ENCODE data around the gene GSE1. TPM values are rescaled to one million over a fixed set of nuclear protein-coding genes. Genes with fewer than 3 reads are reported as not detected.

The GSE1 gene
- total RNA-seq, 1 experiment from 2014 or later = 7.0 TPM

DNA sequence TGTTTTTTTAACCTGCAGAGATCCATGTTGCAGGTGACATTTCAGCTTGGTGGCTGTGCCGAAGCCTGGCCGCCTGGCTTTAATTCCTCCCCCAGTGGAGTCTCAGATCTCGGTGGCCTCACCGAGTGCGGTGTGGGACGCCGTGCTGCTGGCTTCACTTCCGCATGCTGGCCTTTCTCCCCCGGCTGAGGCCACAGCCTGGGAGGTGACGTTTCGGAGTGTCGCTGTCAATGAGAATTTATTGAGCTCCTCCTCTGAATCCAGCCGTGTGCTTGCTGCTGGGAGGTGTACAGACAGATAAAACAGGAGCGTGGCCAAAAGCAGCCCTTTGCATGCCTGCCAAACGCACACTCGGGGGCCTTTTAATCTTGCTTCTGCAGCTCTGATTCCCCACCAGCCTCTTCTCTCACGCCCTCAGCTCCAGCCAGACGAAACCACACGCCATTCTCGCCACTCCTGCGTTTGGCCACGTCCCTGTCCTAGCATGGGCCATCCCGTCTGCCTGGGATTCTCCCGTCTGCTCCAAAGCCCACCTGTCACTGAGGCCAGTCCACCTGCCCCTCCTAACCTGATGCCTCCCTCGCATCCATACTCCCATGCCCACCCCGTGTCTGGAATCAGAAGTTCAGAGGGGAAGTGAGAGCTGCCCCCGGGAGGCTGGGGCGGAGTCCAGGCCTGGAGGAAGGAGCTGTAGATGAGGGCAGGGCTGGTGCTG lies 3.6 kb downstream of the GSE1 start:
- no peak for DNase-seq (ENCODE audit: low read depth)

DNA sequence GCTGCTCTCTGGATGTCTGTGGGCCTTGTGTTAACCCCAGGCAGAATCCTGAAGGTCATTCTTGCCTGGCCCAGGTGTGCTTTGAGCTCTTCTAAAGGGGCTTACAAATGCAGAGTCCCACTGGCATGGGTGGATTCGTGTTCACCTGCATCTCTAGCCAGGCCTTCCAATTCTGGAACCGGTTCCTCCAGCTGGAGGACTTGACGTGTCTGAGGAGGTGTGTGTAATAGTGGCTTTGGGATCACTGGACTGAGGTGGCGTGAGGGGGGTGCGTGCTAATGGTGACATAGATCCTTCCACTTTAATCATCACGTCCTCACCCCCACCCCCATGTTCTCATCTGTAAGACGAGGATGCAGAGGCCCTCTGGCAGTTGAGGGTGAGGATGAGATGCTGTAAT lies 4.8 kb downstream of the GSE1 start:
- no peak for DNase-seq (ENCODE audit: low read depth)

DNA sequence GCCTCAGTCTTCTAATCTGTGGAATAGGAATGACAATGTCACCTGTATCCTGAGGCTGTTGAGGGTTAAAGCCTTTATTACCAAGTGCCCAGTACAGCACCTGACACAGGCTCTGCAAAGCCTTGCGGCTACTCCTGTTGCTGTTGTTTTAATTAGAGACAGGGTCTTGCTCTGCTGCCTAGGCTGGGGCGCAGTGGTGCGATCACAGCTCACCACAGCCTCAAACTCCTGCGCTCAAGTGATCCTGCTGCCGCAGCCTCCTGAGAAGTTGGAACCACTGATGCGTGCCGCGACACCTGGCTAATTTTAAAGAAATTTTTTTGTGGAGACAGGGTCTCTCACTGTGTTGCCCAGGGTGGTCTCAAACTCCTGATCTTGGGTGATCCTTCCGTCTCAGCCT lies 5.4 kb downstream of the GSE1 start:
- no peak for DNase-seq (ENCODE audit: low read depth)

DNA sequence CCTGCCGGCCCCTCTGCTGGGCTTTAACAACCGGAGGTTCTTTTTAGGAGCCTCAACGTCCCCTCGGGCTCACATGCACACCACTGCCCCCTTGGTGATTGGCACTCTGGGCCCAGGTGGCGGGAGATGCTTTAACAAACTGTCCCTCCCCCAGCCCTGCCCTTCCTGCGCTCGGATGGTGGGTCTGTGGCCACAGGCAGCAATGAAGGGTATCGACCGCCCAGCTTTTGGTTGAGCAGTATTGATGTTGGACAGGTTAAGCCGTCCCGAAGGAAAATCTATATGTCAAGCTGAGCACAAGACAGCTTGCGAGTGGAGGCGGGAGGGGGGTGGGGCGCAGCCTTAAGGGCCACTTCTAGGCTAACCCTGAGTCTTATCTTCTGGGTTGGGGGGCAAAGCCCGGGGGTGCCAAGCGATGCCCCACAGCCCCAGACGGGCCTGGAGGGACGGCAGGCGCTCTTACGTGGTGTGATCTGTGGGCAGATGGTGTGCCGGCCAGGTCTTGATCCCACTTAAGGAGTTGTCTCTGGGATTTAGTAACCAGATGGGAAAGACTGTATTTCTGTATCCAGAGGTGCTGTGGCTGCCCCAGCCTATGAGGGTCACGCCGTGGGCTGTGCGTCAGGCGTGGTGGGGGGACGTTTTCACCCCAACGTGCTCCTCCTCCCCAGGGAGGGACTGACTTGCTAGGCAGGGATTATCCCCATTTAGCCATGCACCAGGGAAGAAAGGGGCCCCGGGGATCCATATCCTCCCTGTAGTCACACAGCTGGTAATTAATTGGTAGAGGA lies 6.2 kb downstream of the GSE1 start:
- no peak for DNase-seq (ENCODE audit: low read depth)

DNA sequence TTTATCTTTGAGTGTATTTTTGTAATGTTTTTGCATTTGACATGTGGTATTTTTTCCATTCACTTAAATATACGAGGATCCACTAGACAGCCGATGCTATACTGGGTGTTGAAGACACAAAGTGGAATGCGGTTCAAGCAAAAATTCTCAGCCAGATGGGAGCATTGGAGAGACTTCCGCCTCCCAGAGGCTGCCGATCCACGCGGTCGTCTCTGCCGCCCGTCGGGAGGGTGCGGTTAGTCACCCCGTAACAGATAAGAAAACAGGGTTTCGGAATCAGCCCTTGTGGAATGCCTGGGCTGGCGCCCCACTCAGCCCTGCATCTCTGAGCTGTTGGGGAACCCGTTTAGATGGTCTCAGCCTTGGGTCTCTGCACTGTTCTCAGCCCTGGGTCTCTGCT lies 7.3 kb downstream of the GSE1 start:
- no peak for DNase-seq (ENCODE audit: low read depth)

DNA sequence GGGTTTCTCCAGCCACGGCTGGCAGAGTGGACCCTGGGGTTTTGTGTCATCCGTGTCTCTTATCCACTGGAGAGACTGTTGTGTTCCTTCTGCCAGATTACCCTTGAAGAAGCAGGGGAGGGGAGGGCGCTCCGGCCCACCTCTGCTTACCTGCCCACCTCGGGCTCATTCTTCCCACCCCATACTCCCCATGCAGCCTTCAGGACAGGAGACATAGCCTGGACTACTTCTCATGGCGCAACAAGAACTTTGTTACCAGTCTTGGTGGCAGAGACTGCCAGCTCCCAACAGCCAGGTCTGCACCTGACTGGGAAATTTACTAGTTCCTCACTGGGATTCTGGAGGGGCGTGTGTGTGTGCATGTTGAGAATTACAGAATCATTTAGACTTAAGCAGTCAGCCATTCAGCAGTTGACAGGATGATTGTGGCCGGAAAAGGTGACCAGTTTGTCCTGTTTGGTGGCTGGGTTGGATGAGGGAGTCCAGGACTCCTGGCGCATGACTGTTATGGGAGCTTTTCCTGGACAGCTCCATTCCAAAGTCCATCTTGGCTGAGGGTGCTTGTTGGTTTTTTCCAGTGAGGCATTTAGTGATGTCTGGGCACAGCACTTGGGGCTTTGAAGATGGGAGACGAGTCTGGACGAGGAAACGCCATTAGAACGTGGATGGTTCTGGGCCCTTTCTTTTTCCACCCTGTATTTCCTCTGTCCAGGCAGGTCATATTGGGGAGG lies 8.7 kb downstream of the GSE1 start:
- no peak for DNase-seq (ENCODE audit: low read depth)

DNA sequence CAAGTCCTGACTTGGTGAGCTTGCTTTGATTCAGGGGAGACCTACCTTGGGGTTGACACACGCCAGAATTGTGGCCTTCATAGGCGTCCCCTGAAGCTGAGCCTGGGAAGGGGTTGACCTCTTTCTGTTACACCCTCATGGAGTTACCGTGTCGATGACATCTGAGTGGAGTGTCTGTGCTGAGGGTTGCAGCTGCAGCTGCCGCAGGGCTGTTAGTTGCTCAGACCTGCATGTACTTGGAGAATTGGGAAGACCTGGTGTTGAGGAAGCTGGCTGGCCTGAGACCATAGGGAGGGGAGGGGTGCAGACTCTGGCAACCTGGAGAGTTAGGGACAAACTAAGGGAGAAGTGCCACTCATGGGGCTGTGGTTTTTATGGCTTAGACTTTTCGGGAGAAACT lies 9.6 kb downstream of the GSE1 start:
- no peak for DNase-seq (ENCODE audit: low read depth)

DNA sequence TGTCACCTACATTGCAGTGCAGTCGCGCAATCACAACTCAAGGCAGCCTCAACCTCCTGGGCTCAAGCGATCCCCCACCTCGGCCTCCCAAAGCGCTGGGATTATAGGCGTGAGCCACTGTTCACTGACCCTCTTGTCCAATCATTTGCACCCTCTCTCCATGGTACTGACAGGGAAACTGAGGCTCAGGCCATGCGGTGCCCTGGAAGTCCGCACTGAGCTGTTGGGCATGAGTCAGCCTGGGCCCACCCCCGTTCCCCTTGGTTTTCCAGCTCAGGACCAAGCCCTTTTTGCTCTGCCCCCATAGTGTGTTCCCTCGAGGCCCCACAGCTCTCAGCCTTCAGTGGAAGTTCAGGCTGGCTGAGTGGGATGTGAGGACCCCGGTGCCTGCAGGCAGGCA lies 10.1 kb downstream of the GSE1 start:
- DNase-seq (ENCODE audit: low read depth) = no peak

DNA sequence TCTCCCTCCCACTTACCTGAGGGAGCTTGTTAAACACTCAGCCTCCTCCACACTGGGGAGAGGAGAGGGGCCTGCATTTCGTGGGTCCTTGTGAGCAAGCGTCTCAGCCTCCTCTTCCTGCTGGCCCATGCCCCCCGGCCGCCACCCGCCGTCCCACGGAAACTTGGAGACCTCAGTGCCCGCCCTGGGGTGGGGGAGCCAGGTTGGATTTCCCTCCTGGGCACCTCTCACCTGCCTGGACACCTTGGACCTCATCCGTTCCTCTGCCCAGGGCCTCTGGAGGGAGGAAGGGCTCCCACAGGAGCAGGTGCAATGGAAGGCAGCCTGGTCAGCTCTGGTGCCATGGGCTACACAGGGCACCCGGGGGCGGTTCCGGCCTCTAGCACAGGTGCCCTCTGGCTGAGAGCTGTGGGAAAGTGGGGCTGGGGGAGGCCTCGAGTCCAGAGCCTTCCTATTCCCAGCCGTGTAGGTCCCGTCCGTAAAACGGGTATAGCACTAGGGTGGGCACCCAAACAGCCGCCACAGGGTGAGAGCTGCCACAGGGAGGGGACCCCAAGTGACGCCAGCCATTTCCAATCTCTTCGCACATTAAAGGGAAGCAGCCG lies 11.0 kb downstream of the GSE1 start:
- no peak for DNase-seq (ENCODE audit: low read depth)

DNA sequence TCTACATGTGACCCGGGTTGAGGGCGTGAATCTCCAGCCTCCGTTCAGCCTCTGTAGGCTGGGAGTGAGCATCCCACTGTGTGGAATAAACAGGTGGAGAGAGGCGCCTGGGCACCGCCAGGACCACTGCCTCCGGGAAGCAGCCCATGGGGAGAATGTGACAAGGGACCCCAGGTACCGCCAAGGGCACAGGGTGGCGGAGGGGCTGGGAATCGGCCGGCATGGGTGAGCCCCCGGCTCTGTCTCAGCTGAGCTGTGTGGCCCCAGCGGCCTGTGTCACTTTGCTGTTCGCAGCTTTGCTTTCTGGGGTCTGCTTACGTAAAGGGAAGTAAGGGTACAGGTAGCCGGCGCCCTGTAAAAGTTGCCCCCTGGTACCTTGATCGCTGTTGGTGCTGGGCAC lies 11.5 kb downstream of the GSE1 start:
- DNase-seq (ENCODE audit: low read depth) = no peak

DNA sequence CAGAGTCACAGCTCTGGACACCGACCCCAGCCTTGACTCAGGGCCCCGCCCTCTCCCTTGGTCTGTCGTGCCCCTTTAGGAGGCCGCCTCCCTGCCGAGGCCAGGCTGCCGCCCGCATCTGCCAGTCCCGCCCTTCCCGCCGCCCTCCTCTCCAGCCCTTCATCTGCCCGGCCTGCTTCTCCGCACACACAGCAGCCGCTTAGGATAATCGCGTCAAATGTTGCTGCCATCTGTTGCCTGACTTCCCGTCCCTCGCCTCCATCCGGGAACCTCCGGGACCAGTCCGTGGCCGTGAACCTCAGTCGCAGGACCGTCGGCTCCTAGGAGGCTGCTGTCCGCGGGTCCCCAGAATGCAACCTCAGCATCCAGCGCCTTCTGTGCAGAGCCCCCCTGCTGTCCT lies 11.9 kb downstream of the GSE1 start:
- no peak for DNase-seq (ENCODE audit: low read depth)

DNA sequence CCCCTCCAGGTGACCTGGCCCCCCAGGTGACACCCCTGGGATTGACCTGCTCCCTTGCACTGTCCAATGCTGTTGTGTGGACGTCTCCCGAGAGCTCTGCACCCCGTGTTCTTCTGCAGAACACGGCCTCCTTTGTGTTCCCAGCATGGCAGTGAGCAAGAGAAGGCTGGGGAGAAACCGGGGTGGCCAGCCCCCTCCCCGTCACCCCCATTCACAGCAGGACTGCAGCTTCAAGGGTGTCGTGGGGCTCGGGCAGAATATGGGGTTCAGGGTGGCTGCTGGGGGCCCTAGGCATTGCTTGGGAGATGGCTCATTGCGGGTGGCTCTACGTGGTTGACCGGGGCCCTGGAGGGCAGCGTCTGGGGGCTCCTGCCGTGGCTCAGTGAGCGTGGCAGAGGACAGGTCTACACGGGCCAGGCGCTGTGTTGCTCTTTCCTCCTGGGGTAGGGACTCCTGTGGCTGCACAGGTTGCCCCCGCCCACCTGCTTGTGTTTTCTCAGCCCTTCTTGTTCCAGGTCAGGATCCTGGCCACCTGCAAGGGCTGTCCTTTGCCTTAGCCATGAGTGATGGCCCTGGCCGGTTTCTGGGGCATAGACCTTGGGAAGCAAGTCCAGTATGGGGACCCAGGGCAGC lies 12.5 kb downstream of the GSE1 start:
- no peak for DNase-seq (ENCODE audit: low read depth)

DNA sequence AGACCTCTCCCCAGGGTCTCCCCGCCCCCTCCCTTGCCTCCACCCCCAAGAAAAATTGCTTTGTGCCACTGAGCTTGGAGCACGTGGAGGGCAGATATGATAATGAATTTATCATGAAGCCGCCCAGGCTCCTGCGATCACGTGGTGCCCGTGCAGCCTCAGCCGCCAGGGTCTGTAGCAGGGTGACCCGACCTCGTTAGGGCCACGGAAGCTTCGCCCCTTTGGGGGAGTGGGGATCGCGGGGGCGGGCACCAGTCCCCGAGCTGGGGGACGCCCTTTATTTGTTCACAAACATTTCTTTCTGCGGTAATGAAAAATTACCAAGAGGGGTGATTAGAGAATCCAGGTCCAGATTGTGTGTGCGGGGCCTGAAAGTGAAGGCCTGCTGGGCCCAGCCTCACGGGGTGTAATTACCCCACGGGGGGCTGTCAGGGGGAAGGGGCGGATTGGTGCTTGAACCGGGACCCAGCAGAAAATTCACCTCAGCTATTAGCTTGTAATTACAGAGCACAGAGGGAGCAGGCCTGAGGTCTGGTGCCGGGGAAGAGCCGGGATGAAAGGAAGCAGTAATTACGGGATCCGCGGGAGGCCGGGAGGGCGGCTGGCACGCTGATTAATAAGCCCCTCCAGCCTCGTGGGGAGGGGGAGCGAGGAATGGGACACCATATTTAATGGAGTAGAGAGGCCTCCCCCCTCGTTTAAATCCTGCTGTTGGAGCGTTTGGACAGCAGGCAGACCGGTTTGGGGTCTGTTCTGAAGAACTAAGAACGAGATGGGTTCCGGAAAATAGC lies 13.3 kb downstream of the GSE1 start:
- DNase-seq (ENCODE audit: low read depth) = no peak

DNA sequence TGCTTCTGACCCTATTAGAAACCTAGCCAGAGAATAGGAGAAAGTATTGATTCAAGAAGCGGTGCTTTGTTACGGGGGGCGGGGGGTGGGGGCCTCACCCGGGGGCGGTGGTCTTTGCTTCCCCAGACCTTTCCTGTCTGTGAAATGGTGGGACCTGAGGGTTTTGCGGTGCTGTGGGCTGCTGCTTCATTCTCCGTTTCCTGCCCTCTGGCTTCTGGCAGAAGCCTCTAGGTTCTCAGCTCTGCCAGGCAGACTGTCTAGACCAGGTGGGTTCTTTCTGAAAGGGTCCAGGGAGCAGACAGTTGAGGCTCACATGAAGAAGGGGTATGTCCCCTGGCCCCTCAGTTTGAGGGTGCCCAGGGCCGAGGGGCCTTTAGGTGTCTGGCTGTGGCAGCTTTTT lies 14.0 kb downstream of the GSE1 start:
- no peak for DNase-seq (ENCODE audit: low read depth)

DNA sequence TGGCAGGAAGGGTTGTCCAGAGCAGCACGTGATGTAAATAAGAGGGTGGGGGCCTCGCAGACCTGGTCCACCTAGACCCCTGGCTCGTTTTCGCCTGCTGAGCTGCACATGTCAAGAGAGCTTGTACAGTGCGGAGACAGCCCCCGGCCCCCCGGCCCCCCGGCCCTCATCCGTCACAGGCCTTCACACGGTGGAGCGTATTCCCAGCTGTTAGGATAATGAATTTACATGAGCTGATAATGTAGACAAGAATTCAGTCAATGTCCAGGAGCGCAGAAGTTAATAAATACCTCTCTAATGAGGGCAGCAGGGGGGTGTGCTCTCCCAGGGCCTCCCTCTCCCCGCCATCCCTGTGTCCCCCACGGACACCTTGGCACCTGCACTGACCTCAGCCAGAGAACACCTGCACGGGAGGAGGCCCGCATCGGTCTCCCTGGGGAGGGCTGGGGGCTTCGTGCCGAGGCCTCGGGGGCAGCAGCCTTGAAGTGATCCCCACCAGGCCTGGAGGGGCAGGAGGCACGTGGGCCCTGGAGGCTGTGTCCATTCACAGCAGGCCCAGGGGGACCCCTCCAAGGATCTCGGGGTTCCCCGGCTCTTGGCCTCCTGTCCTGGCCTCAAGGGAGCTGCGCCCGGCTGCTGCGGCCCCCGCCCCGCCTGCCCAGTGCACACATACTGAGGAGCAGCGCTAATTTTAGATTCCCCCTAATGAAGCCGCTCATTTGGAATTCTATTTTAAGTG lies 14.6 kb downstream of the GSE1 start:
- DNase-seq (ENCODE audit: low read depth) = no peak

DNA sequence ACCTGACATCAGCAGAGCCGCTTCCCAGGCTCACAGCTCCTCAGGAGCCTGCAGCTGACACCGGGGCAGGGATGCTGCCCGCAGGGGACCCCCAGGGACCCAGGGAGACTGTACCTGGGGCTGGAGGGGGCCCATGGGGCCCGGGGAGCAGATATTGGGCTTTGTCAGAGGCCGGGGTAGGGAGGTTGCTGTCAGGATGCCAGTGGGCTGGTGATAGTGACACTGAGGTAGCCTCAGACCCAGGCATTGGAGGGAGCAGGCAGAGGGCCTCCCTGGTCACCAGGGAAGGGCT lies 15.1 kb downstream of the GSE1 start:
- no peak for DNase-seq (ENCODE audit: low read depth)

DNA sequence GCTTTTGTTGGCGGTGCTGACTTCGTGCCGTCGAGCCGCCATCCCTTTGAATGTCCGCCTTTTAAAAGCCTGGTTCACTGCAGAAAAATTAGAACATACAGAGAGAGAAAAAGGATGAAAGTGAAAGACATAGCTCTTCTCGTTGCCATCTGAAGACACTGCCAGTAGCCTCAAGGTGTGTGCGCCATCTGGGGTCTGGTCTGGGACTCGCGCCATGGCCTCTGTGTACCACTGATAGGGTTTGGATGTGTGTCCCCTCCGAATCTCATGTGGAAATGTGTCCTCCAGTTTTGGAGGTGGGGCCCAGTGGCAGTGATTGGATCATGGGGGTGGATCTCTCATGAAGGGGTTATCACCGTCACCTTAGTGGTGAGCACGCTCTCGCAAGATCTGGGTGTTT lies 15.5 kb downstream of the GSE1 start:
- no peak for DNase-seq (ENCODE audit: low read depth)

DNA sequence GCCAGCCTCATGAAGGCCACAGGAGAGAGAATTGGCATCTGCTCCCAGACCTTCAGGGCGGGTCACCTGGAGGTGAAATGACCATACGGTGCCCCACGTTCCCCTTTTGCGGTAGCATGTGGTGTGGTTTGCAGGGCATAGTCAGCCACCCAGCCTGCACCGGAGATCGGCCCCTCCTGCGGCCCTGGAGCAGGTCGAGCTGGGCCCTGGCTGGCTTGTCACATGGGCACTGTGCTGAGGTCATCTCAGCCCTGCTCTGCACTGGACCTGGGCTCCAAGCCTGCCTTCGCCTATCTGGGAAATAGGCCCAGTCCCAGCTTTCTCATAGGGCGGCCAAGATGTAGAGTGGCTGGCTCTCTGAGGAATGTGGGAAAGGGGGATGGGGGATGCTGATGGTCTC lies 16.2 kb downstream of the GSE1 start:
- no peak for DNase-seq (ENCODE audit: low read depth)

DNA sequence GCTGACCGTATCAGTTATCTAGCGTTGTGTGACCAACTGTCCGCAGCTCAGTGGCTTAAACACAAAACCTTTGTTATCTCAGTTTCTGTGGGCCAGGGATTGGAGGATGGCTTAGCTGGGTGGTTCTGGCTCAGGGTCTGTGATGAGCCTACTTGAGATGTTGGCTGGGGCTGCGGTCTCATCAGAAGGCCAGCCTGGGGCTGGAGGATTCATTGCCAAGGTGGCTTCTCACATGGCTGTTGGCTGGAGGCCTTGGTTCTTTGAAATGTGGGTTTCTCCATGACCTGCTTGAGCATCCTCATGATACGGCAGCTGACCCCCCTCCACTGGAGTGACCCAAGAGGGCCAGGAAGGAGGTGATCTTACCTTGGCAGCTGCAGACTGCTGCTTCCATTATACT lies 16.7 kb downstream of the GSE1 start:
- DNase-seq (ENCODE audit: low read depth) = no peak

DNA sequence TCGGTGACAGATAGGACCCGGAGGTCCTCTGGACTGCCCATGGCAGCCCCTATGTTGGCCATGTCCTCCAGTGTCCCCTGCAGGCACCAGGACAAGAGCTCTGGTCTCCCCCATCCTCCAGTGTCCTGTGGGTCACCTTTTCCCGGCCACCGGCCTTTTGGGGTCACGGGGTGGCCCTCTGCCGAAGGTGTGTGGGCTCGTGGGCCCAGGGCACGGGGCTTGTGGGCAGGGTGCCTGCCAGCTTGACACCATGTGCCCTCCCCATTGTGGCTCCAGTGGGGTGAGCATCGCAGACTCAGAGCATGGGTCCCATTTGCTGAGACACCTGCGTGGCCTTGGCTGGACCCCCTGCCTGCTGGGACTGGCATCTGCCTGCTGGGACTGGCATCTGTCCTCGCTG lies 18.1 kb downstream of the GSE1 start:
- no peak for DNase-seq (ENCODE audit: low read depth)
